NB4 (cell line): Measurements from ENCODE around the gene CLASP1.

Source experiments
- MAX ChIP-seq: IDR thresholded peaks from 2 replicates; pipeline ENCODE4 v1.6.1; 2011; ENCODE audit warnings: low read depth, low read length
- POLR2A ChIP-seq: IDR thresholded peaks from 2 replicates; pipeline ENCODE4 v1.6.1; 2011; ENCODE audit warnings: mild to moderate bottlenecking; ENCODE audit not compliant: insufficient read length; ENCODE audit errors: extremely low read depth

DNA sequence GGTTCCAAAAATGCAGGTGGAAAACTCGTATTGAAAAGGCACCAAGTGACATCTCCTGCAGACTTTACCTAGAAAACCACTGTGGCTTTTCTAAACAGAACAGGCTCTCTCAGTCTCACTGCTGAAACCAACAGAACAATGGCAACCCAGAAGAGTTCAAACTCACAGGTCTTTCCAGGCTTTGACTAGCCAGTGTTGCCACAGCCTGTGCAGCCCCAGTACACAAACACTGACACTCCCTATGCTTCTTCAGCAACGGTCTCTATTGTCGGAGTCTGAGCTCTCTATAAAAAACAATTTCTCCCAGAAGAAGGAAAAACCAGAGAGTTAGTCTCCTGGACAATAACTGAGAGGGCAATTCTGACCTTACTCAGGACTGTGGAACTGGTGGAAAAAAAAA, 206.4 kb downstream of the CLASP1 start:
- TF ChIP-seq POLR2A (no peak), MAX (no peak)
